ENCODE results near the gene CCDC178.

DNA sequence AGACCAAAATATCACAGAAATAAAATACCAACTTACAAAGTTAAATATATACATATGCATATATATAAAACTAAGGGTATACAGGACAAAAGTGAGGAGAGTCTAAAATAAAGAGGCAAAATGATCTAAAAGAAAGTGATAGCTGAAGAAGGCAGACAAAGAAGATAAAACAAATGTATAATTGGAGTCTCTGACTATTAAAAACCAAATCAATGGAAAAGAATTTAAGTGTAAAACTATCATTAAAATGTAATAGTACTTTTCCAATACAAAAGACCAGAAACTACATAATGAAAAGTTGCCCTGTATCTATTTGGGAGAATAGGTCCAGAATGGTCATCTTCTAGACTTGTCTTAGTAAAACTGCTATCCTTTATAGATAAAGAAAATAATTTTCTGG, 400.3 kb downstream of the CCDC178 start:
- TF ChIP-seq POLR2A (IDR thresholded peaks at IDR 0.05; ENCODE audit: borderline replicate concordance, extremely low read depth, insufficient read depth, insufficient read length) (no peak), ZNF274 (IDR thresholded peaks at IDR 0.05; ENCODE audit: low read depth, low read length) (no peak), ELF1 (IDR thresholded peaks at IDR 0.05; ENCODE audit: borderline replicate concordance, low read depth) (no peak), EZH2 (IDR thresholded peaks at IDR 0.05) (no peak)
- TF ChIP-seq, protein P1, sequence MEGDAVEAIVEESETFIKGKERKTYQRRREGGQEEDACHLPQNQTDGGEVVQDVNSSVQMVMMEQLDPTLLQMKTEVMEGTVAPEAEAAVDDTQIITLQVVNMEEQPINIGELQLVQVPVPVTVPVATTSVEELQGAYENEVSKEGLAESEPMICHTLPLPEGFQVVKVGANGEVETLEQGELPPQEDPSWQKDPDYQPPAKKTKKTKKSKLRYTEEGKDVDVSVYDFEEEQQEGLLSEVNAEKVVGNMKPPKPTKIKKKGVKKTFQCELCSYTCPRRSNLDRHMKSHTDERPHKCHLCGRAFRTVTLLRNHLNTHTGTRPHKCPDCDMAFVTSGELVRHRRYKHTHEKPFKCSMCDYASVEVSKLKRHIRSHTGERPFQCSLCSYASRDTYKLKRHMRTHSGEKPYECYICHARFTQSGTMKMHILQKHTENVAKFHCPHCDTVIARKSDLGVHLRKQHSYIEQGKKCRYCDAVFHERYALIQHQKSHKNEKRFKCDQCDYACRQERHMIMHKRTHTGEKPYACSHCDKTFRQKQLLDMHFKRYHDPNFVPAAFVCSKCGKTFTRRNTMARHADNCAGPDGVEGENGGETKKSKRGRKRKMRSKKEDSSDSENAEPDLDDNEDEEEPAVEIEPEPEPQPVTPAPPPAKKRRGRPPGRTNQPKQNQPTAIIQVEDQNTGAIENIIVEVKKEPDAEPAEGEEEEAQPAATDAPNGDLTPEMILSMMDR (IDR thresholded peaks at IDR 0.05 in 2 of 3, conservative IDR thresholded peaks at IDR 0.05 in 1 of 3; ENCODE audit: borderline replicate concordance in 1 of 3, insufficient read depth in 1 of 3, low read depth in 2 of 3, low read length in 2 of 3) = no peak
- TF ChIP-seq, protein P2, sequence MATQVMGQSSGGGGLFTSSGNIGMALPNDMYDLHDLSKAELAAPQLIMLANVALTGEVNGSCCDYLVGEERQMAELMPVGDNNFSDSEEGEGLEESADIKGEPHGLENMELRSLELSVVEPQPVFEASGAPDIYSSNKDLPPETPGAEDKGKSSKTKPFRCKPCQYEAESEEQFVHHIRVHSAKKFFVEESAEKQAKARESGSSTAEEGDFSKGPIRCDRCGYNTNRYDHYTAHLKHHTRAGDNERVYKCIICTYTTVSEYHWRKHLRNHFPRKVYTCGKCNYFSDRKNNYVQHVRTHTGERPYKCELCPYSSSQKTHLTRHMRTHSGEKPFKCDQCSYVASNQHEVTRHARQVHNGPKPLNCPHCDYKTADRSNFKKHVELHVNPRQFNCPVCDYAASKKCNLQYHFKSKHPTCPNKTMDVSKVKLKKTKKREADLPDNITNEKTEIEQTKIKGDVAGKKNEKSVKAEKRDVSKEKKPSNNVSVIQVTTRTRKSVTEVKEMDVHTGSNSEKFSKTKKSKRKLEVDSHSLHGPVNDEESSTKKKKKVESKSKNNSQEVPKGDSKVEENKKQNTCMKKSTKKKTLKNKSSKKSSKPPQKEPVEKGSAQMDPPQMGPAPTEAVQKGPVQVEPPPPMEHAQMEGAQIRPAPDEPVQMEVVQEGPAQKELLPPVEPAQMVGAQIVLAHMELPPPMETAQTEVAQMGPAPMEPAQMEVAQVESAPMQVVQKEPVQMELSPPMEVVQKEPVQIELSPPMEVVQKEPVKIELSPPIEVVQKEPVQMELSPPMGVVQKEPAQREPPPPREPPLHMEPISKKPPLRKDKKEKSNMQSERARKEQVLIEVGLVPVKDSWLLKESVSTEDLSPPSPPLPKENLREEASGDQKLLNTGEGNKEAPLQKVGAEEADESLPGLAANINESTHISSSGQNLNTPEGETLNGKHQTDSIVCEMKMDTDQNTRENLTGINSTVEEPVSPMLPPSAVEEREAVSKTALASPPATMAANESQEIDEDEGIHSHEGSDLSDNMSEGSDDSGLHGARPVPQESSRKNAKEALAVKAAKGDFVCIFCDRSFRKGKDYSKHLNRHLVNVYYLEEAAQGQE (IDR thresholded peaks at IDR 0.05; ENCODE audit: low read depth) = no peak
- TF ChIP-seq, protein P3, sequence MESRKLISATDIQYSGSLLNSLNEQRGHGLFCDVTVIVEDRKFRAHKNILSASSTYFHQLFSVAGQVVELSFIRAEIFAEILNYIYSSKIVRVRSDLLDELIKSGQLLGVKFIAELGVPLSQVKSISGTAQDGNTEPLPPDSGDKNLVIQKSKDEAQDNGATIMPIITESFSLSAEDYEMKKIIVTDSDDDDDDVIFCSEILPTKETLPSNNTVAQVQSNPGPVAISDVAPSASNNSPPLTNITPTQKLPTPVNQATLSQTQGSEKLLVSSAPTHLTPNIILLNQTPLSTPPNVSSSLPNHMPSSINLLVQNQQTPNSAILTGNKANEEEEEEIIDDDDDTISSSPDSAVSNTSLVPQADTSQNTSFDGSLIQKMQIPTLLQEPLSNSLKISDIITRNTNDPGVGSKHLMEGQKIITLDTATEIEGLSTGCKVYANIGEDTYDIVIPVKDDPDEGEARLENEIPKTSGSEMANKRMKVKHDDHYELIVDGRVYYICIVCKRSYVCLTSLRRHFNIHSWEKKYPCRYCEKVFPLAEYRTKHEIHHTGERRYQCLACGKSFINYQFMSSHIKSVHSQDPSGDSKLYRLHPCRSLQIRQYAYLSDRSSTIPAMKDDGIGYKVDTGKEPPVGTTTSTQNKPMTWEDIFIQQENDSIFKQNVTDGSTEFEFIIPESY (IDR thresholded peaks at IDR 0.05; ENCODE audit: extremely low read depth, insufficient replicate concordance, low read length) = no peak

Measured in HCT116 (cell line).